GM23338 (cell line): ENCODE measurements around the gene NOC3L. TPM values are rescaled to one million over a fixed set of nuclear protein-coding genes. Genes with fewer than 3 reads are reported as not detected.

Source experiments
- CTCF ChIP-seq, 2 experiments: fragments of 200-600 bp in 1 of 2; sonication (generic) in 1 of 2; conservative IDR thresholded peaks; 2 replicates each; pipeline versions ENCODE4 v1.5.1 to v1.6.1; 2016 to 2017; ENCODE audit warnings: antibody characterized with exemption in 2 of 2, low read depth in 2 of 2, mild to moderate bottlenecking in 2 of 2, moderate library complexity in 1 of 2
- ETS1 ChIP-seq: IDR thresholded peaks from 2 replicates; pipeline ENCODE4 v1.6.1; 2016; ENCODE audit warnings: antibody characterized with exemption
- EZH2 ChIP-seq: fragments of 200-600 bp; sonication (generic); IDR thresholded peaks from one replicate; pipeline ENCODE4 v1.8.0; 2017; ENCODE audit warnings: antibody characterized with exemption, mild to moderate bottlenecking, low read depth; ENCODE audit not compliant: unreplicated experiment
- EZH2phosphoT487 ChIP-seq: fragments of 200-600 bp; sonication (generic); IDR thresholded peaks from one replicate; pipeline ENCODE4 v1.8.1; 2018; ENCODE audit warnings: antibody characterized with exemption; ENCODE audit not compliant: unreplicated experiment
- JUNB ChIP-seq: IDR thresholded peaks from one replicate; pipeline ENCODE4 v1.6.1; 2016; ENCODE audit warnings: antibody characterized with exemption; ENCODE audit not compliant: unreplicated experiment
- NANOG ChIP-seq: IDR thresholded peaks from 2 replicates; pipeline ENCODE4 v1.6.1; 2016; ENCODE audit warnings: antibody characterized with exemption, borderline replicate concordance
- POLR2AphosphoS5 ChIP-seq: IDR thresholded peaks from 2 replicates; pipeline ENCODE4 v1.6.1; 2016; ENCODE audit warnings: antibody characterized with exemption, low read depth
- STAT1 ChIP-seq: IDR thresholded peaks from one replicate; pipeline ENCODE4 v1.6.1; 2016; ENCODE audit warnings: antibody characterized with exemption; ENCODE audit not compliant: unreplicated experiment
- ZNF331 ChIP-seq: fragments of 250-450 bp; sonication (Bioruptor Pico); IDR thresholded peaks from 2 replicates; pipeline ENCODE4 v1.5.0; 2020; ENCODE audit warnings: low read depth, mild to moderate bottlenecking, moderate library complexity
- ZNF462 ChIP-seq: fragments of 250-450 bp; sonication (Bioruptor Pico); IDR thresholded peaks from 2 replicates; pipeline ENCODE4 v1.5.0; 2020; ENCODE audit warnings: mild to moderate bottlenecking, moderate library complexity
- polyA plus RNA-seq: library from polyadenylated mRNA; unstranded; fragments of >200 nt; fragmentation: Nextera tagmentation; extraction: Ambion mirVana; gene quantifications from 2 replicates; pipeline ENCODE4 v1.2.1, GENCODE V29; 2016
- total RNA-seq: library from RNA; depleted of rRNA; stranded (reverse); fragments of >200 nt; shearing (Covaris generic); gene quantifications from 2 replicates; pipeline ENCODE4 v1.2.3, GENCODE V29; 2014

NOC3L gene
- total and polyA plus RNA-seq, 2 experiments from 2014 or later = 43.1 to 62.1 TPM

GRCh38 chr10:94383530-94383929 is 20.8 kb upstream of the NOC3L start (continued):
- TF ChIP-seq ZNF462 (CRISPR knock-in tag) = no peak
- TF ChIP-seq ETS1 = no peak
- no peak for TF ChIP-seq POLR2AphosphoS5
- TF ChIP-seq JUNB = no peak
- no peak for TF ChIP-seq NANOG
- TF ChIP-seq CTCF (conservative IDR thresholded peaks at IDR 0.05; ENCODE audit: low read depth in 2 of 2) = no peak
- no peak for TF ChIP-seq EZH2phosphoT487
- TF ChIP-seq EZH2 = no peak
- no peak for TF ChIP-seq ZNF331 (CRISPR knock-in tag)
- TF ChIP-seq STAT1 = no peak
